NCI-H2196 (cell line): Measurements from ENCODE around the gene ZBTB12.
"Not testable (repeated sequence)": the region's sequence is repeated elsewhere in the genome, so short reads cannot be mapped to it uniquely, and the experiment has no call there.

Experiments
- DNase-seq: peaks from one replicate; lab custom pipeline; 2025; ENCODE audit not compliant: unreplicated experiment; lab: John Stamatoyannopoulos, UW

Gene ZBTB12

GRCh38 chr6:31851980-31852718 is 49.7 kb downstream of the ZBTB12 start:
- not testable (repeated sequence) for DNase-seq

GRCh38 chr6:31851485-31851832 is 50.4 kb downstream of the ZBTB12 start:
- no peak for DNase-seq

- no peak for DNase-seq
These were observed 51.0 kb downstream of the ZBTB12 start for GRCh38 chr6:31850765-31851484.
